Measurements from ENCODE around the gene GOLM1. TPM values are rescaled to one million over a fixed set of nuclear protein-coding genes. Genes with fewer than 3 reads are reported as not detected.

The GOLM1 gene
- total and polyA plus RNA-seq, 3 experiments from 2014 or later, result 2.3 to 3.5 (median 3.2) TPM

- no peak overlapping the region for H3K4me3 Mint-ChIP-seq
- DNase-seq, result no peak
- Histone ChIP-seq H3K4me1 (ENCODE audit: insufficient read depth, low read length) (no peaks in the 10 kb centered on the region), H3K4me3 (ENCODE audit: low read length) (no peak overlapping the region), H3K9me3 (ENCODE audit: low read length) (no peaks in the 10 kb centered on the region), H3K27me3 (ENCODE audit: insufficient read depth, low read length, poor library complexity, severe bottlenecking) (no peaks in the 10 kb centered on the region), H3K27ac (ENCODE audit: low read depth, low read length) (no peak overlapping the region), H3K36me3 (ENCODE audit: insufficient read depth, low read length) (no peaks in the 10 kb centered on the region)
- peaks cover 1 to 3% of the 10 kb centered on the region in 2 donors for H3K27me3 Mint-ChIP-seq
- no peaks in the 10 kb centered on the region for H3K9me3 Mint-ChIP-seq
- CTCF ChIA-PET, result no interaction called here
- POLR2A ChIA-PET, result no interaction called here
- no peaks in the 10 kb centered on the region for H3K4me1 Mint-ChIP-seq
- no peak overlapping the region for H3K27ac Mint-ChIP-seq
- no peaks in the 10 kb centered on the region for H3K36me3 Mint-ChIP-seq
Measured at GRCh38 chr9:86126998-86127972, 27.9 kb upstream of the GOLM1 start.

GRCh38 chr9:86122311-86122710 is 23.0 kb upstream of the GOLM1 start:
- Mint-ChIP-seq H3K4me3 (no peak overlapping the region), H3K27me3 (peaks cover 7 to 15% of the 10 kb centered on the region in 2 donors), H3K9me3 (no peaks in the 10 kb centered on the region), H3K27ac (no peak overlapping the region), H3K4me1 (no peaks in the 10 kb centered on the region), H3K36me3 (no peaks in the 10 kb centered on the region)
- no peaks in the 10 kb centered on the region for H3K4me1 ChIP-seq (ENCODE audit: insufficient read depth, low read length)
- no peaks in the 10 kb centered on the region for H3K9me3 ChIP-seq (ENCODE audit: low read length)
- H3K27me3 ChIP-seq (ENCODE audit: insufficient read depth, low read length, poor library complexity, severe bottlenecking), result no peaks in the 10 kb centered on the region
- ChIA-PET CTCF (no interaction called here), POLR2A (no interaction called here)
- DNase-seq, result no peak
- no peak overlapping the region for H3K4me3 ChIP-seq (ENCODE audit: low read length)
- no peak overlapping the region for H3K27ac ChIP-seq (ENCODE audit: low read depth, low read length)
- no peaks in the 10 kb centered on the region for H3K36me3 ChIP-seq (ENCODE audit: insufficient read depth, low read length)

GRCh38 chr9:86119457-86119856 is 20.1 kb upstream of the GOLM1 start:
- Histone ChIP-seq H3K9me3 (ENCODE audit: low read length) (no peaks in the 10 kb centered on the region), H3K27me3 (ENCODE audit: insufficient read depth, low read length, poor library complexity, severe bottlenecking) (no peaks in the 10 kb centered on the region), H3K27ac (ENCODE audit: low read depth, low read length) (no peak overlapping the region), H3K36me3 (ENCODE audit: insufficient read depth, low read length) (no peaks in the 10 kb centered on the region), H3K4me1 (ENCODE audit: insufficient read depth, low read length) (no peaks in the 10 kb centered on the region), H3K4me3 (ENCODE audit: low read length) (no peak overlapping the region)
- no peaks in the 10 kb centered on the region for H3K4me1 Mint-ChIP-seq
- CTCF ChIA-PET, result no interaction called here
- H3K4me3 Mint-ChIP-seq, result no peak overlapping the region
- no peaks in the 10 kb centered on the region for H3K36me3 Mint-ChIP-seq
- POLR2A ChIA-PET, result no interaction called here
- peaks cover 23 to 27% of the 10 kb centered on the region in 2 donors for H3K27me3 Mint-ChIP-seq
- no peaks in the 10 kb centered on the region for H3K9me3 Mint-ChIP-seq
- no peak for DNase-seq
- H3K27ac Mint-ChIP-seq, result no peak overlapping the region

- no peak overlapping the region for H3K4me3 ChIP-seq (ENCODE audit: low read length)
- no peaks in the 10 kb centered on the region for H3K27me3 ChIP-seq (ENCODE audit: insufficient read depth, low read length, poor library complexity, severe bottlenecking)
- CTCF ChIA-PET, result no interaction called here
- Mint-ChIP-seq H3K4me1 (no peaks in the 10 kb centered on the region), H3K9me3 (no peaks in the 10 kb centered on the region), H3K27ac (no peak overlapping the region), H3K27me3 (peaks cover 26% of the 10 kb centered on the region in 2 donors), H3K36me3 (no peaks in the 10 kb centered on the region), H3K4me3 (no peak overlapping the region)
- H3K36me3 ChIP-seq (ENCODE audit: insufficient read depth, low read length), result no peaks in the 10 kb centered on the region
- no peak for DNase-seq
- POLR2A ChIA-PET, result no interaction called here
- H3K27ac ChIP-seq (ENCODE audit: low read depth, low read length), result no peak overlapping the region
- no peaks in the 10 kb centered on the region for H3K4me1 ChIP-seq (ENCODE audit: insufficient read depth, low read length)
- H3K9me3 ChIP-seq (ENCODE audit: low read length), result no peaks in the 10 kb centered on the region
Measured at GRCh38 chr9:86116425-86116824, 17.1 kb upstream of the GOLM1 start.

- Mint-ChIP-seq H3K27me3 (peaks cover 24 to 26% of the 10 kb centered on the region in 2 donors), H3K9me3 (no peaks in the 10 kb centered on the region), H3K4me1 (no peaks in the 10 kb centered on the region), H3K36me3 (no peaks in the 10 kb centered on the region), H3K27ac (no peak overlapping the region), H3K4me3 (no peak overlapping the region)
- Histone ChIP-seq H3K36me3 (ENCODE audit: insufficient read depth, low read length) (no peaks in the 10 kb centered on the region), H3K27me3 (ENCODE audit: insufficient read depth, low read length, poor library complexity, severe bottlenecking) (no peaks in the 10 kb centered on the region), H3K4me1 (ENCODE audit: insufficient read depth, low read length) (no peaks in the 10 kb centered on the region), H3K4me3 (ENCODE audit: low read length) (no peak overlapping the region), H3K27ac (ENCODE audit: low read depth, low read length) (no peak overlapping the region), H3K9me3 (ENCODE audit: low read length) (no peaks in the 10 kb centered on the region)
- no peak for DNase-seq
- CTCF ChIA-PET, result no interaction called here
- POLR2A ChIA-PET, result no interaction called here
Measured at GRCh38 chr9:86115886-86116285, 16.5 kb upstream of the GOLM1 start.

- no peaks in the 10 kb centered on the region for H3K36me3 Mint-ChIP-seq
- Histone ChIP-seq H3K4me3 (ENCODE audit: low read length) (no peak overlapping the region), H3K36me3 (ENCODE audit: insufficient read depth, low read length) (no peaks in the 10 kb centered on the region), H3K27me3 (ENCODE audit: insufficient read depth, low read length, poor library complexity, severe bottlenecking) (no peaks in the 10 kb centered on the region), H3K27ac (ENCODE audit: low read depth, low read length) (no peak overlapping the region), H3K4me1 (ENCODE audit: insufficient read depth, low read length) (no peaks in the 10 kb centered on the region), H3K9me3 (ENCODE audit: low read length) (no peaks in the 10 kb centered on the region)
- no peak overlapping the region for H3K27ac Mint-ChIP-seq
- ChIA-PET CTCF (no interaction called here), POLR2A (no interaction called here)
- peaks cover 18 to 20% of the 10 kb centered on the region in 2 donors for H3K27me3 Mint-ChIP-seq
- H3K4me1 Mint-ChIP-seq, result peaks cover 1 to 2% (median 2%) of the 10 kb centered on the region in 3 donors
- no peak overlapping the region for H3K4me3 Mint-ChIP-seq
- DNase-seq, result no peak
- no peaks in the 10 kb centered on the region for H3K9me3 Mint-ChIP-seq
Measured at GRCh38 chr9:86112057-86112456, 12.7 kb upstream of the GOLM1 start.

GRCh38 chr9:86102626-86103025 is 3.3 kb upstream of the GOLM1 start:
- CTCF ChIA-PET, result no interaction called here

GRCh38 chr9:86099701-86100364 is 475 bp upstream of the GOLM1 start:
- peak overlapping the region; percentile 83 to 95 (median 88) for H3K4me3 Mint-ChIP-seq
- peaks cover 7 to 12% (median 9%) of the 10 kb centered on the region in 3 donors for H3K4me1 Mint-ChIP-seq
- peak overlapping the region in 5 of 8 donors; percentile 56 to 86 (median 78) for H3K27ac Mint-ChIP-seq
- H3K27me3 Mint-ChIP-seq, result peaks cover 25 to 72% of the 10 kb centered on the region in 2 donors
- peak in 1 of 5 donors; percentile 2 for DNase-seq
- Histone ChIP-seq H3K4me3 (ENCODE audit: low read length) (peak overlapping the region; percentile 56), H3K9me3 (ENCODE audit: low read length) (no peaks in the 10 kb centered on the region), H3K4me1 (ENCODE audit: insufficient read depth, low read length) (peaks cover 6% of the 10 kb centered on the region), H3K36me3 (ENCODE audit: insufficient read depth, low read length) (no peaks in the 10 kb centered on the region), H3K27me3 (ENCODE audit: insufficient read depth, low read length, poor library complexity, severe bottlenecking) (peaks cover 13% of the 10 kb centered on the region), H3K27ac (ENCODE audit: low read depth, low read length) (no peak overlapping the region)
- H3K36me3 Mint-ChIP-seq, result peaks cover 0 to 2% (median 0%) of the 10 kb centered on the region in 3 donors
- H3K9me3 Mint-ChIP-seq, result peaks cover 0 to 2% (median 0%) of the 10 kb centered on the region in 5 donors
- ChIA-PET POLR2A (no interaction called here), CTCF (interaction anchor here (0.8 kb wide), 1 partner anchor 11 kb away, joined by 3 read pairs; no protein-coding TSS in a partner anchor)

More at GRCh38 chr9:86102626-86103025, 3.3 kb upstream of the GOLM1 start:
- POLR2A ChIA-PET, result no interaction called here
- H3K4me3 Mint-ChIP-seq, result no peak overlapping the region
- peaks cover 0 to 2% (median 0%) of the 10 kb centered on the region in 5 donors for H3K9me3 Mint-ChIP-seq
- Histone ChIP-seq H3K36me3 (ENCODE audit: insufficient read depth, low read length) (no peaks in the 10 kb centered on the region), H3K4me1 (ENCODE audit: insufficient read depth, low read length) (peaks cover 6% of the 10 kb centered on the region), H3K4me3 (ENCODE audit: low read length) (no peak overlapping the region), H3K9me3 (ENCODE audit: low read length) (no peaks in the 10 kb centered on the region), H3K27ac (ENCODE audit: low read depth, low read length) (no peak overlapping the region), H3K27me3 (ENCODE audit: insufficient read depth, low read length, poor library complexity, severe bottlenecking) (peaks cover 11% of the 10 kb centered on the region)
- H3K4me1 Mint-ChIP-seq, result peaks cover 10 to 17% (median 15%) of the 10 kb centered on the region in 3 donors
- H3K27ac Mint-ChIP-seq, result no peak overlapping the region
- peaks cover 0 to 2% (median 0%) of the 10 kb centered on the region in 3 donors for H3K36me3 Mint-ChIP-seq
- H3K27me3 Mint-ChIP-seq, result peaks cover 26 to 61% of the 10 kb centered on the region in 2 donors
- DNase-seq, result no peak
